Spleen (tissue), 3 donors: Measurements from ENCODE around the gene CHD5.

Experiments
- POLR2A ChIP-seq, 3 donors: fragments of 450-650 bp; IDR thresholded peaks; one replicate each; pipeline ENCODE4 v1.5.1; 2017; ENCODE audit warnings: antibody characterized with exemption in 3 of 3, mild to moderate bottlenecking in 1 of 3
- POLR2AphosphoS5 ChIP-seq, 3 donors: sonication (generic); formaldehyde crosslinking; IDR thresholded peaks; one replicate each; pipeline ENCODE4 v1.5.1; 2017; ENCODE audit warnings: antibody characterized with exemption in 3 of 3

- TF ChIP-seq POLR2A (IDR thresholded peaks at IDR 0.05), result no peak
- TF ChIP-seq POLR2AphosphoS5 (IDR thresholded peaks at IDR 0.05), result no peak
Observed at GRCh38 chr1:6142036-6142621, 38.0 kb downstream of the CHD5 start.
